HG02981 (cell line): Measurements from ENCODE around the gene DLG1.
"Not testable (repeated sequence)": the region's sequence is repeated elsewhere in the genome, so short reads cannot be mapped to it uniquely, and the experiment has no call there.

Experiments
- ATAC-seq: cut with Tn5 transposase; IDR thresholded peaks from one replicate; pipeline ENCODE4 v1.9.1; 2021; ENCODE audit warnings: mild to moderate bottlenecking, moderate library complexity; ENCODE audit not compliant: unreplicated experiment

The DLG1 gene

GRCh38 chr3:197035577-197035976 lies 262.8 kb downstream of the DLG1 start:
- ATAC-seq = no peak

DNA sequence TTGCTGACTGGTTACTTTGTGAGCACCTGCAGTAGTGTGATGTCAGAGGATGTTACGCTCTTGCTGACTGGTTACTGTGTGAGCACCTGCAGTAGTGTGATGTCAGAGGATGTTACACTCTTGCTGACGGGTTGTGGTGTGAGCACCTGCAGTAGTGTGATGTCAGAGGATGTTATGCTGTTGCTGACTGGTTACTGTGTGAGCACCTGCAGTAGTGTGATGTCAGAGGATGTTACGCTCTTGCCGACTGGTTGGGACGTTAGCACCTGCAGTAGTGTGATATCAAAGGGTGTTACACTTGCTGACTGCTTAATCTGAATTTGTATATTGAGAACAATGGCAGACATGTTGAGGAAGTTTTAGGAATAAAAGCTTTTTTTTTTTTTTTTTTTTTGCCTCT lies 263.6 kb downstream of the DLG1 start:
- ATAC-seq = not testable (repeated sequence)

- ATAC-seq = not testable (repeated sequence)
Measured at GRCh38 chr3:197033764-197034163, 264.6 kb downstream of the DLG1 start.

GRCh38 chr3:197031315-197032285 lies 266.8 kb downstream of the DLG1 start:
- ATAC-seq = no peak

GRCh38 chr3:197030379-197031314 lies 267.8 kb downstream of the DLG1 start:
- ATAC-seq = no peak

- ATAC-seq = peak; percentile 74
Measured at GRCh38 chr3:197029511-197030167, 268.8 kb downstream of the DLG1 start, which contains the start of gene MELTF. Gene MELTF (minus strand): TSS chr3:197029817. CDS start chr3:197029702, 115 bp downstream.

GRCh38 chr3:197028728-197029510 lies 269.5 kb downstream of the DLG1 start:
- ATAC-seq = peak; percentile 13

DNA sequence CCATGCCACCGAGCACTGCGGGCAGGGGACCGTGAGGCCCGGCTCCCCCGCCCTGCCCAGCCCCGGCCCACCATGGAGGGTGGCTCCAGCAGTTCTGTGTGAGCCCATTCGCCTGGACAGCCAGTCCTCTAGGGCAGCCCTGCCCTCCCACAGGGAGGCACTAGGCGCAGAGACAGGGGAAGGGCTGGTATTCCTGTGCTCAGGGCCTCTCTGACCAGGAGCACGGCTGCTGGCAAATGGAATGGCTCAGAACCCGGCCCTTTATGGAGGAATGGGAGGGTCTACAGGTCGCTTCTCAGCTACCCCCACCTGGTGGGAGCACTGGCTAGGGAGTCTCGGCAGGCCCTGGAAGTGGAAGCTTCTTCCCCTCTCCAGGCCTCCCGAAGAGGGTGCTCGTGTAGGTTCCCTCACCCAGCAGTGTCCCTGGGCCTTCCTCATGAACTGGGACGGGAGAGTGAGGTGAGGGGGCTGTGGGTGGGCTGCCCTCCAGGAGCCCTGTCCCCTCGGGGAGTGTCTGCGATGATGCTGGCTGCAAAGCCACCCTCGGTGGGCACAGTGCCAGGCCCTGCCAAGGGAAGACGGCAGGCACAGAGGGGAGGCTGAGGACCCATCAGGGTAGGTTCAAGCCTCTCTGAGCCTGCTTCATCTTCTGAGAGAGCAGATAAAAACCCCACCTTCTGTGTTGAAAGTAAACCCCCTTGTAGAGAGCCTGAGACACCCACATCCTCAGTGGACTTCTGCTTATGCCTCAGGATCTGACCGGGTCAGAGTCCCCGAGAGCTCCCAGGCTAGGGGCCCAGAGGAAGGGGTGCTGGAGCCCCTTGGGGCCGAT lies 270.3 kb downstream of the DLG1 start:
- ATAC-seq = no peak

- no peak for ATAC-seq
Measured at GRCh38 chr3:197027151-197027895, 271.1 kb downstream of the DLG1 start.

GRCh38 chr3:197026481-197026866 lies 271.9 kb downstream of the DLG1 start:
- no peak for ATAC-seq

DNA sequence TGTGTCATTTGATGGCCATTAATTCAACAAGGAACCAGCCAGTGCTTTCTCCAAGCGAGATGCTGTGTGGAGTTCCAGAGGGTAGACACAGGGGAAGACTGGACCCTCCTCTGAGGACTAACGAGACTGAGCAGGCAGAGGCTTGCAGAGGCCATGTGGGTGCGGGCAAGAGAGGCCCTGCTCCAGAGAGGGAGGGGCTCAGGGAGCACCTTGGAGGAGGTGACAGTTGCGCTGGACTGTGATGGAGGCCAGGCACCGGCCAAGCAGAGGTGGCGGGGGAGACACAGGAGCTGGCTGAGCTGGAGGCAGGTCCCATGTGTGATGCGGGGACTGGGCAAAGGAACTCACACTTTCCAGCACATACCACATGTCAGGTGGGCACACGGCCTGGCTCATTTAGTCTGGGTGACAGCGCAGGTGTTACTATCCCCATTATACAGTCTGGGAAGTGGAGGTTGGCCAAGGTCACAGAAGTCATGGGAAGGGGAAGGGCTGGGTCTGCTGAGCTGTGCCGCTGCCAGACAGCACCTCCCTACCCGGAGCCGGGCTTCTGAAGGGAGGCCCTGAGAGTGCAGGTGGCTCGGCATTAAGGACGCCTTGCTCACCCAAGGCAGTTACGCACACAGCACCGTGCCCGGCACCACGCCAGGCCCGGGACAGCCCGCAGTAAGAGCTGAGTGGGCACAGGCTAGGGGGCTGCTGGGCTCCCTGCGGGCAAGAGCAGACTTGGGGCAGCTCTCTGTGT lies 272.5 kb downstream of the DLG1 start:
- no peak for ATAC-seq

DNA sequence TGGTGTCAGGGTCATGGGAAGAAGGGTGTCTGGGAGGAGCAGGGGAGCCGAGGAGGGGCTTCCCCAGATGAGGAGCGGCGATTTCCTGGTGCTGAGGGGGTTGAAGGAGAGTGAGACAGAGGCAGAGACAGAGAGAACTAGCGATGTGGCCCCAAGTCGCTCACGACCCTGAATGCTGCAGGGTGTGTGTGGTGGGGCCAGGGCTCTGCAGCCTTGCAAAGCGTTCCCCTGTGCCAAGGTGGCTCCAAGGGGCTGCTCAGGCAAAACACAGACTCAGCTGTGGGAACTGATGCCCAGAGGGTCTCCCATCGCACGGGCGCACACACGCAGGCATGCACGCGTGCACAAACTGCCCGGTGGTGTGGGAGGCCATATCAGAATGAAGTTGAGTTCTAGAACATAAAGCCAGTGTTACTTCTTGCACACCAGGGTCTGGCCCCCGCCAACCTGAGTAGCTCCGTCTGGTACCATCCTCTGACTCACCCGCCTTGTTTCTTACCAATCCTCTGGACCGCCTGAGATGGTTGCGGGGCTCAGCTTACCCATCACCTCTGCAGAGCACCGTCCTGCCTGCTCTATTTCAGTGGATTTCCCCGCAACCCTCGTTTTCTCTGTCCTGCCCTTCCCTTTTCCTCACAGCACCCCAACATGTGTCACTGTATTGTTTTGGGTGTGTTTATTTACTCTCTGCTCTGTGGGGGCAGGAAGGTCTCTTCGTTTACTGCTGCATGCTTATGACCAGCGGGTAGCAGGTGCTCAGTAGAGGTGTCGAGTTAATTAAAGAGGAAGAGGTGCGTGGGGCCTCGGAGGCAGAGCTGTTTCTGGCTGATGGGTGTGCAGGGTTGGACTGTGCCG lies 273.3 kb downstream of the DLG1 start:
- ATAC-seq = no peak

DNA sequence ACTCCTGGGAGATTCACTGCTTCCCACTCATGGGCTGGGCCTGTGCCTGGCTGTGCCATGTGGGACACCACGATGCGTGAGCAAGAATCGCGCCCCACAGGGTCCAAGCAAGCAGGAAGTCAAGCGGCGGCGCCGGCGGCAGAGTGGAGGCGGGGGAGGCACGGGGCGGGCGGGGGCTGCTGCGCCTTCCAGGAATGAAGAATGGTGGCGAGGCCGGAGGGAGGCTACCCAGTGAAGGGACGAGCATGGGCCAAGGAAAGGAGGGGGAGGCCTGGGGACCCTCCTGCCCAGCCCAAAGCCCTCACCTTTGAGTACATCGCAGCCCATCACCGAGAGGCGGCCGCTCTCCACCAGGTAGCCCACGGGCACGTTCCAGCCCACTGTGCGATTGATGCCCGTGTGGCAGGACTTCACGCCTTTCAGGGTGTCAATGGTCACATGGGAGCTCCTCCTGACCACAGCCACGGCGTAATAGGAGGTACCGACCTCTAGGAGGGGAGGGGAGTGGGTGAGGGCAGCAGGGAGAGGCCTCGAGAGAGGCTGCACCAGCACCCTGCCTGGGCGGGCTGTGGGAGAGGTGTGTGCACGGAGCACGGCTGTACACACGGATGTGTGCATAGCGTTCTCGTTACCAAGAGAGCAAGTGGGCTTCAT lies 274.3 kb downstream of the DLG1 start:
- ATAC-seq = no peak

DNA sequence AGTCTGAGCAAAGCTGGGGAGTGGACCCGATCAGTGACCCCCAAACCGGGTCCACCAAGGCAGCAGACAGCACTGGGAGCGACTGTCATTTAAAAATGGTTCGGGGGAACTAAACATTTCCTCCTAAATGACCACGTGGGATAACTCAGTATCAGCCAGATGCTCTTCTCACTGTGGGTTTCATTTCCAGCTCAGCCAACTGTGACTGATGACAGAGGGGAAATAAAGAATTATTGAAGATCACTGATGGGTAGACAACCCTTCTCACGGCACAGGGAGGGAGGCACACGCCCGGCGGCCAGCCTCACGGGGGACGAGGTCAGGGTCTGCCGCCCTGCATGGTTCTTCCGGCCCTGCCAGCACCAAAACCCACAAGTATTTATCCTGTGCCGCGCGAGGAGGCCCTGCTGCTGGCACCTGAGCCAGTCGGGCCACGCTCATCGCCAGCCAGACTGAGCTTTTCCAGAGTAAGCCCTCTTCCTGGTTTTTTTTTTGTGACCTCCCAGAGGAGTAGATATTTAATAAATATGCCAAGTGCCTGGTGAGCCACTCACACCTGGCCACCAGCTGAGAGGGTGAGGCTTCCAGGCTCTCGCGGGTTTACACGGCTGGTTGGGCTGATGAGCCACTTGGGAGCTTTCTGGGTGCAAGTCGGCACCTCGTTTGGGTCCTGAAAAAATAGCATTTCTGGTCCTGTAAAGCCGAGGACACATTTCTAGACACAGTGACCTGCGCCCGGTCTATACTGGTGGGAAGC lies 275.0 kb downstream of the DLG1 start:
- peak; percentile 61 for ATAC-seq

- no peak for ATAC-seq
Measured at GRCh38 chr3:197022405-197023231, 275.8 kb downstream of the DLG1 start.
